Endodermal cell (in vitro differentiated cells): ENCODE results near the gene CBFA2T3. TPM values are rescaled to one million over a fixed set of nuclear protein-coding genes. Genes with fewer than 3 reads are reported as not detected.

ENCODE experiments used
- DNase-seq: peaks from one replicate; pipeline ENCODE4 v3.0.0-alpha.2; 2017
- H3K27ac ChIP-seq: 2 replicates; pipeline ENCODE4 v1.5.1; 2013; ENCODE audit warnings: mild to moderate bottlenecking, low read depth, low read length, moderate library complexity
- H3K27me3 ChIP-seq: 2 replicates; pipeline ENCODE4 v1.6.1; 2013; ENCODE audit warnings: mild to moderate bottlenecking, low read length, moderate library complexity; ENCODE audit not compliant: insufficient read depth, control insufficient read depth, poor library complexity, severe bottlenecking
- H3K36me3 ChIP-seq: 2 replicates; pipeline ENCODE4 v1.7.0; 2013; ENCODE audit warnings: mild to moderate bottlenecking, low read length, moderate library complexity; ENCODE audit not compliant: control insufficient read depth, insufficient read depth
- H3K4me1 ChIP-seq: one replicate; pipeline ENCODE4 v1.7.0; 2013; ENCODE audit warnings: low read length; ENCODE audit not compliant: control insufficient read depth, insufficient read depth
- H3K4me3 ChIP-seq: 2 replicates; pipeline ENCODE4 v1.5.1; 2013; ENCODE audit warnings: mild to moderate bottlenecking, low read length, moderate library complexity
- H3K9ac ChIP-seq: 2 replicates; pipeline ENCODE4 v1.6.1; 2013; ENCODE audit warnings: mild to moderate bottlenecking, low read length, moderate library complexity; ENCODE audit not compliant: poor library complexity, severe bottlenecking; ENCODE audit errors: extremely low read depth
- H3K9me3 ChIP-seq: 2 replicates; pipeline ENCODE4 v1.6.1; 2013; ENCODE audit warnings: mild to moderate bottlenecking, low read length, moderate library complexity; ENCODE audit not compliant: control insufficient read depth
- H3K27ac Mint-ChIP-seq: 2 replicates; pipeline ENCODE4 v1.8.0; 2020; ENCODE audit warnings: mixed read lengths
- H3K27me3 Mint-ChIP-seq: 2 replicates; pipeline ENCODE4 v1.8.0; 2021; ENCODE audit warnings: mild to moderate bottlenecking, mixed read lengths; ENCODE audit not compliant: insufficient read depth
- H3K36me3 Mint-ChIP-seq: 2 replicates; pipeline ENCODE4 v1.8.0; 2020; ENCODE audit warnings: low read depth, mixed read lengths
- H3K4me1 Mint-ChIP-seq: 2 replicates; pipeline ENCODE4 v1.8.0; 2020; ENCODE audit warnings: mixed read lengths
- H3K4me3 Mint-ChIP-seq: 2 replicates; pipeline ENCODE4 v1.8.0; 2020; ENCODE audit warnings: mild to moderate bottlenecking, moderate library complexity, mixed read lengths
- H3K9me3 Mint-ChIP-seq: 2 replicates; pipeline ENCODE4 v1.8.0; 2020; ENCODE audit warnings: mild to moderate bottlenecking, mixed read lengths
- CTCF ChIP-seq: fragments of 200-600 bp; sonication (generic); conservative IDR thresholded peaks from 2 replicates; pipeline ENCODE4 v1.5.0; 2021; ENCODE audit warnings: antibody characterized with exemption, mild to moderate bottlenecking
- WGBS, 2 experiments: methylation state at CpG; one replicate each; pipeline versions ENCODE4 v1.1.5 to v1.1.7; 2013; ENCODE audit warnings: missing lambda C conversion rate in 2 of 2, mixed read lengths in 1 of 2; ENCODE audit not compliant: insufficient coverage in 1 of 2, insufficient read length in 1 of 2; 5-methylcytosine and 5-hydroxymethylcytosine counted together
- total RNA-seq, 2 donors: library from RNA; stranded (reverse); fragmentation: NEBNext Ultra II Directional in 1 of 2; extraction: Animal tissue kit (Norgen Biotek cat#: 25700) in 1 of 2; gene quantifications; 2 replicates in 1 of 2; 3 replicates in 1 of 2; pipeline ENCODE4 v1.2.1, GENCODE V29; 2021

The CBFA2T3 gene
- total RNA-seq, 2 donors from 2014 or later: 1.0 to 3.1 TPM

DNA sequence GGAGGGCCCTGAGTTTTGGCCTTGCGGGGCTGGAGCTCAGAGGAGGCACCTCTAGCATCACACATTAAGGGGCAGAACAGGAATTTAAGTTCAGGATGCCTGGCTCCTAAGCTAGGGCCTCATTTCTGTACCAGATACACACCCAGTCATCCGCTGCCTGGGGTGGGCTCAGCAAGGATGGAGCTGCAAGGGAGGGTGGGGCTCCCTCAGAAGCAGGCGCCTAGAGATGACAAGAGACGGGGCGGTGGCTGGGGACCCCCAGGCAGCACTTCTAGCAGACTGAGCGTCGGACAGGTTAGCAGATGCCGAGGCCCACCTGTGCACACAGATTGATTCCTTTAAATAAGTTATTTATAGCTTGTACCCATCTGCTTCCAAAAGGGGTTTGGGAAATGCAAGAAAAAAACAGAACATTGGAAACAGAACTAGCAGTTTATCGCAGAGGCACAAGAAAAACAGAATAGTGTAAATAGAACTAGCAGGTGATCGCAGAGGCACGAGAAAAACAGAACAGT lies 47.6 kb upstream of the CBFA2T3 start:
- H3K27me3 ChIP-seq: no peaks in the 10 kb centered on the region
- no peak for DNase-seq
- WGBS, 2 experiments: 87 to 89% methylated on average over 10 to 11 of the region's 11 CpGs
- Mint-ChIP-seq H3K27ac (no peak overlapping the region), H3K4me1 (no peaks in the 10 kb centered on the region), H3K4me3 (no peak overlapping the region), H3K9me3 (peaks cover 7% of the 10 kb centered on the region), H3K27me3 (peaks cover 5% of the 10 kb centered on the region), H3K36me3 (no peaks in the 10 kb centered on the region)
- no peak overlapping the region for H3K4me3 ChIP-seq
- TF ChIP-seq CTCF: no peak
- no peak overlapping the region for H3K27ac ChIP-seq
- H3K9ac ChIP-seq: no peak overlapping the region
- H3K9me3 ChIP-seq: no peaks in the 10 kb centered on the region
- H3K36me3 ChIP-seq: no peaks in the 10 kb centered on the region
- H3K4me1 ChIP-seq: no peaks in the 10 kb centered on the region

- Mint-ChIP-seq H3K27ac (no peak overlapping the region), H3K27me3 (peaks cover 5% of the 10 kb centered on the region)
Observed at GRCh38 chr16:89023621-89024511, 46.9 kb upstream of the CBFA2T3 start.

GRCh38 chr16:89023151-89023551 lies 46.1 kb upstream of the CBFA2T3 start:
- Mint-ChIP-seq H3K36me3 (no peaks in the 10 kb centered on the region), H3K27ac (no peak overlapping the region), H3K4me3 (no peak overlapping the region), H3K27me3 (peaks cover 5% of the 10 kb centered on the region), H3K4me1 (no peaks in the 10 kb centered on the region), H3K9me3 (peaks cover 7% of the 10 kb centered on the region)
- Histone ChIP-seq H3K27me3 (no peaks in the 10 kb centered on the region), H3K4me3 (no peak overlapping the region), H3K9ac (no peak overlapping the region), H3K27ac (no peak overlapping the region), H3K9me3 (no peaks in the 10 kb centered on the region), H3K36me3 (no peaks in the 10 kb centered on the region), H3K4me1 (no peaks in the 10 kb centered on the region)
- 80 to 89% methylated on average over 3 to 10 of the region's 10 CpGs for WGBS, 2 experiments
- no peak for TF ChIP-seq CTCF
- peak; percentile 9 for DNase-seq

More at GRCh38 chr16:89023621-89024511, 46.9 kb upstream of the CBFA2T3 start:
- H3K4me3 Mint-ChIP-seq: no peak overlapping the region
- Histone ChIP-seq H3K27ac (no peak overlapping the region), H3K9ac (no peak overlapping the region), H3K4me1 (no peaks in the 10 kb centered on the region), H3K27me3 (no peaks in the 10 kb centered on the region), H3K4me3 (no peak overlapping the region), H3K9me3 (no peaks in the 10 kb centered on the region), H3K36me3 (no peaks in the 10 kb centered on the region)
- no peak for TF ChIP-seq CTCF
- no peaks in the 10 kb centered on the region for H3K4me1 Mint-ChIP-seq
- H3K9me3 Mint-ChIP-seq: peaks cover 7% of the 10 kb centered on the region
- peak; percentile 30 for DNase-seq
- WGBS, 2 experiments: 85% methylated on average over 11 to 23 of the region's 23 CpGs
- no peaks in the 10 kb centered on the region for H3K36me3 Mint-ChIP-seq
